Endothelial cell of umbilical vein (primary cell): ENCODE results near the gene UNKL. TPM values are rescaled to one million over a fixed set of nuclear protein-coding genes. Genes with fewer than 3 reads are reported as not detected.

Experiments
- BruUV-seq: library from RNA; stranded (reverse); fragments of 400-500 nt; replicated peaks from 2 replicates; lab custom pipeline; 2021; lab: Mats Ljungman, UMichigan
- CTCF ChIA-PET: fragments of 300-600, 350-600 bp; sonication (Branson Sonifier 250); formaldehyde crosslinking; loops from one replicate; lab custom pipeline; 2021; ENCODE audit warnings: antibody characterized with exemption, inconsistent platforms; lab: Charles Lee
- POLR2A ChIA-PET: fragments of 300-600, 350-600 bp; sonication (Branson Sonifier 250); formaldehyde crosslinking; loops from one replicate; lab custom pipeline; 2021; ENCODE audit warnings: antibody characterized with exemption, inconsistent platforms; lab: Charles Lee
- DNase-seq: peaks from one replicate; pipeline ENCODE4 v3.0.0-alpha.2; 2011; ENCODE audit warnings: low read depth, low spot score
- FAIRE-seq: peaks from 2 replicates; lab custom pipeline; 2011; peaks lifted over from hg19 to GRCh38; lab: Jason Lieb, UNC
- H2AFZ ChIP-seq: 2 replicates; pipeline ENCODE4 v1.6.0; 2012; ENCODE audit warnings: low read depth, low read length, control low read depth, inconsistent platforms
- H3K27ac ChIP-seq: 2 replicates; pipeline ENCODE4 v1.5.1; 2011; ENCODE audit warnings: low read depth, mild to moderate bottlenecking, control low read depth, low read length, moderate library complexity; ENCODE audit not compliant: insufficient read depth
- H3K27me3 ChIP-seq, 2 experiments: 2 replicates each; pipeline versions ENCODE4 v1.6.0 to v1.6.1; 2011; ENCODE audit warnings: low read length in 2 of 2, mixed read lengths in 1 of 2; ENCODE audit not compliant: control insufficient read depth in 2 of 2, insufficient read depth in 2 of 2
- H3K36me3 ChIP-seq, 2 experiments: 2 replicates in 1 of 2; 3 replicates in 1 of 2; pipeline ENCODE4 v1.5.1; 2011; ENCODE audit warnings: low read length in 2 of 2, mild to moderate bottlenecking in 1 of 2, moderate library complexity in 1 of 2; ENCODE audit not compliant: control insufficient read depth in 2 of 2, insufficient read depth in 2 of 2; ENCODE audit errors: extremely low read depth in 1 of 2
- H3K4me1 ChIP-seq: 3 replicates; pipeline ENCODE4 v1.5.1; 2011; ENCODE audit warnings: mild to moderate bottlenecking, low read length; ENCODE audit not compliant: control insufficient read depth, insufficient read depth; ENCODE audit errors: extremely low read depth
- H3K4me2 ChIP-seq: 2 replicates; pipeline ENCODE4 v1.6.1; 2011; ENCODE audit warnings: low read length, control low read depth, mixed read lengths; ENCODE audit not compliant: insufficient read depth
- H3K4me3 ChIP-seq, 3 experiments: fragments of 200-600 bp in 1 of 3; sonication (generic), shearing (Covaris generic) in 1 of 3; replicated peaks in 1 of 3; 2 replicates each; pipeline ENCODE4 v1.5.1; 2011 to 2016; ENCODE audit warnings: control low read depth in 3 of 3, low read length in 3 of 3, mild to moderate bottlenecking in 2 of 3, inconsistent platforms in 1 of 3, low read depth in 1 of 3, moderate library complexity in 1 of 3; ENCODE audit not compliant: insufficient read depth in 1 of 3
- H3K79me2 ChIP-seq: 2 replicates; pipeline ENCODE4 v1.6.0; 2012; ENCODE audit warnings: low read length, inconsistent platforms; ENCODE audit not compliant: control insufficient read depth, insufficient read depth
- H3K9ac ChIP-seq: replicated peaks from 2 replicates; pipeline ENCODE3; 2011; ENCODE audit warnings: low read length, control low read depth; ENCODE audit not compliant: insufficient read depth; ENCODE audit errors: extremely low read depth
- H3K9me1 ChIP-seq: replicated peaks from 3 replicates; pipeline ENCODE4 v1.6.0; 2011; ENCODE audit warnings: mild to moderate bottlenecking, low read length; ENCODE audit not compliant: control insufficient read depth, insufficient read depth; ENCODE audit errors: extremely low read depth
- H3K9me3 ChIP-seq: replicated peaks from 2 replicates; pipeline ENCODE4 v1.5.1; 2012; ENCODE audit warnings: low read length, inconsistent platforms; ENCODE audit not compliant: control insufficient read depth, insufficient read depth
- H4K20me1 ChIP-seq: replicated peaks from 2 replicates; pipeline ENCODE3; 2011; ENCODE audit warnings: mild to moderate bottlenecking, low read length; ENCODE audit not compliant: control insufficient read depth, insufficient read depth; ENCODE audit errors: extremely low read depth
- CTCF ChIP-seq, 2 donors: IDR thresholded peaks; 1 replicate in 1 of 2; 2 replicates in 1 of 2; pipeline ENCODE4 v1.5.1; 2011; ENCODE audit warnings: low read length in 2 of 2, mild to moderate bottlenecking in 2 of 2, moderate library complexity in 2 of 2, control low read depth in 1 of 2, inconsistent platforms in 1 of 2, low read depth in 1 of 2; ENCODE audit not compliant: insufficient read depth in 1 of 2; ENCODE audit errors: extremely low read depth in 1 of 2
- EZH2 ChIP-seq: IDR thresholded peaks from 2 replicates; pipeline ENCODE4 v1.6.1; 2012; ENCODE audit warnings: borderline replicate concordance, low read depth, mild to moderate bottlenecking, moderate library complexity, low read length, inconsistent platforms; ENCODE audit not compliant: severe bottlenecking
- FOS ChIP-seq: IDR thresholded peaks from 2 replicates; pipeline ENCODE4 v1.6.1; 2011; ENCODE audit warnings: mild to moderate bottlenecking, low read length, moderate library complexity, borderline replicate concordance; ENCODE audit not compliant: insufficient read depth
- GATA2 ChIP-seq: IDR thresholded peaks from 2 replicates; pipeline ENCODE4 v1.7.0; 2011; ENCODE audit warnings: low read depth, mild to moderate bottlenecking, moderate library complexity, mixed read lengths, low read length; ENCODE audit not compliant: insufficient read length, insufficient read depth
- JUN ChIP-seq: IDR thresholded peaks from 2 replicates; pipeline ENCODE4 v1.6.1; 2011; ENCODE audit warnings: borderline replicate concordance, low read depth; ENCODE audit not compliant: insufficient read length, insufficient read depth
- MAX ChIP-seq: IDR thresholded peaks from 2 replicates; pipeline ENCODE4 v1.6.1; 2011; ENCODE audit not compliant: insufficient read depth, insufficient read length
- MYC ChIP-seq: IDR thresholded peaks from one replicate; pipeline ENCODE4 v1.6.1; 2011; ENCODE audit warnings: mild to moderate bottlenecking, low read depth, low read length
- POLR2A ChIP-seq: IDR thresholded peaks from 2 replicates; pipeline ENCODE4 v1.6.1; 2012; ENCODE audit warnings: low read depth, mild to moderate bottlenecking, control low read depth, low read length
- POLR2AphosphoS5 ChIP-seq: IDR thresholded peaks from 2 replicates; pipeline ENCODE4 v1.6.1; 2012; ENCODE audit warnings: low read depth, mild to moderate bottlenecking, control low read depth, low read length, moderate library complexity; ENCODE audit not compliant: insufficient read depth
- dilution Hi-C: fragments of 300-500 bp; cut with MboI; formaldehyde crosslinking; loops from one replicate; pipeline ENCODE4 v1.15.0; 2019; ENCODE audit warnings: low sequenced_read_pairs; ENCODE audit not compliant: extremely low pct_ligation_motif_present
- intact Hi-C: fragments of 100-400 bp; cut with micrococcal nuclease; formaldehyde crosslinking; loops from one replicate; pipeline ENCODE4 v1.10.0; 2022
- polyA plus RNA-seq, 4 experiments: library from polyadenylated mRNA; depleted of rRNA in 3 of 4; stranded (reverse) in 3 of 4; unstranded in 1 of 4; fragments of >200 nt; gene quantifications; 2 replicates each; pipeline versions ENCODE4 v1.2.1 to v1.2.3, GENCODE V29; 2011 to 2012; ENCODE audit warnings: missing spikeins in 1 of 4
- total RNA-seq: library from RNA; stranded (reverse); gene quantifications from 2 replicates; pipeline ENCODE4 v1.2.3, GENCODE V29; 2021

Gene UNKL
- total and polyA plus RNA-seq, 2 donors (not counting 3 experiments of a cell fraction or from before 2014, with no cell fraction given) = 17.1 to 32.8 TPM

GRCh38 chr16:1425616-1426370 lies 11.3 kb upstream of the UNKL start:
- no TSS peak for BruUV-seq
- no peak overlapping the region for H2AFZ ChIP-seq
- no peaks in the 10 kb centered on the region for H3K27me3 ChIP-seq
- POLR2A ChIA-PET = no interaction called here
- no peak for FAIRE-seq
- H3K9ac ChIP-seq = no peak overlapping the region
- dilution Hi-C loops = no loop called here
- H4K20me1 ChIP-seq = no peaks in the 10 kb centered on the region
- H3K4me3 ChIP-seq = no peak overlapping the region
- no peak overlapping the region for H3K4me2 ChIP-seq
- H3K27ac ChIP-seq = no peak overlapping the region
- CTCF ChIA-PET = no interaction called here
- H3K9me1 ChIP-seq = no peaks in the 10 kb centered on the region
- H3K9me3 ChIP-seq = no peaks in the 10 kb centered on the region
- no peaks in the 10 kb centered on the region for H3K79me2 ChIP-seq
- no peak for TF ChIP-seq CTCF (IDR thresholded peaks at IDR 0.05; ENCODE audit: extremely low read depth in 1 of 2, insufficient read depth in 1 of 2, low read depth in 1 of 2, low read length in 2 of 2)
- TF ChIP-seq MYC = no peak
- no peak for TF ChIP-seq GATA2
- TF ChIP-seq POLR2AphosphoS5 = no peak
- TF ChIP-seq EZH2 = no peak
- TF ChIP-seq FOS = no peak
- TF ChIP-seq JUN = no peak
- TF ChIP-seq MAX = no peak
- TF ChIP-seq POLR2A = no peak
- no peak for DNase-seq
- intact Hi-C loops = loop anchor here (10.0 kb wide), 1 partner anchor 279 kb away; the partner anchor contains the start of gene MAPK8IP3
- no peaks in the 10 kb centered on the region for H3K36me3 ChIP-seq
- peaks cover 2% of the 10 kb centered on the region for H3K4me1 ChIP-seq
